H7 (cell line): ENCODE measurements around the gene USP17L22. TPM values are rescaled to one million over a fixed set of nuclear protein-coding genes. Genes with fewer than 3 reads are reported as not detected.
"Not testable (repeated sequence)": the region's sequence is repeated elsewhere in the genome, so short reads cannot be mapped to it uniquely, and the experiment has no call there.

Experiments
- DNase-seq: peaks from one replicate; pipeline ENCODE4 v3.0.0; 2012
- H3K27me3 ChIP-seq: 2 replicates; pipeline ENCODE4 v1.6.0; 2011; ENCODE audit warnings: mild to moderate bottlenecking, low read length; ENCODE audit not compliant: control insufficient read depth, insufficient read depth
- H3K36me3 ChIP-seq: replicated peaks from 2 replicates; pipeline ENCODE4 v1.5.1; 2011; ENCODE audit warnings: low read length; ENCODE audit not compliant: control insufficient read depth, insufficient read depth
- H3K4me3 ChIP-seq: 2 replicates; pipeline ENCODE4 v1.5.1; 2011; ENCODE audit warnings: low read depth, mild to moderate bottlenecking, control low read depth, low read length, moderate library complexity; ENCODE audit not compliant: insufficient read depth
- total RNA-seq: library from RNA; depleted of rRNA; stranded (reverse); fragments of >200 nt; shearing (Covaris generic); gene quantifications from 2 replicates; pipeline ENCODE4 v1.2.3, GENCODE V29; 2014; rRNA removed

Gene USP17L22, protein sequence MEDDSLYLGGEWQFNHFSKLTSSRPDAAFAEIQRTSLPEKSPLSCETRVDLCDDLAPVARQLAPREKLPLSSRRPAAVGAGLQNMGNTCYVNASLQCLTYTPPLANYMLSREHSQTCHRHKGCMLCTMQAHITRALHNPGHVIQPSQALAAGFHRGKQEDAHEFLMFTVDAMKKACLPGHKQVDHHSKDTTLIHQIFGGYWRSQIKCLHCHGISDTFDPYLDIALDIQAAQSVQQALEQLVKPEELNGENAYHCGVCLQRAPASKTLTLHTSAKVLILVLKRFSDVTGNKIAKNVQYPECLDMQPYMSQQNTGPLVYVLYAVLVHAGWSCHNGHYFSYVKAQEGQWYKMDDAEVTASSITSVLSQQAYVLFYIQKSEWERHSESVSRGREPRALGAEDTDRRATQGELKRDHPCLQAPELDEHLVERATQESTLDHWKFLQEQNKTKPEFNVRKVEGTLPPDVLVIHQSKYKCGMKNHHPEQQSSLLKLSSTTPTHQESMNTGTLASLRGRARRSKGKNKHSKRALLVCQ
- total RNA-seq: not detected in 2 replicates

DNA sequence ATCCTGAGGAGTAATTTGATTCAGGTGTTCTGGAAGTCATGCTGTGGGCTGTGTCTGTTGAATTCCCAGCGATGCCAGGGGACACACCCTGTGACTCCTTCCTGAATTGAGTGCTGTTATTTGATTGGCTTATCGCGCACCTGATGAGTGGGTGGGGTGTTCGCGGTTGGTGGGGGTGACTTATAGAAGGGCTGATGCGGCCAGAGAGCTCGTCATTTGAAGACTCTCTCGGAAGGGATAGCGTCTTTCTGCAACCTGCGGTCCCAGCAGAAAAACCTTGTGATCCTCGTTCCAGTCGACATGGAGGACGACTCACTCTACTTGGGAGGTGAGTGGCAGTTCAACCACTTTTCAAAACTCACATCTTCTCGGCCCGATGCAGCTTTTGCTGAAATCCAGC, at the start of gene USP17L22:
Gene USP17L22 (plus strand): TSS at position 301 of the 400 bp plus-strand sequence. CDS start 0 bp downstream, at position 301.
- not testable (repeated sequence) for H3K36me3 ChIP-seq, H3K27me3 ChIP-seq, DNase-seq, H3K4me3 ChIP-seq

DNA sequence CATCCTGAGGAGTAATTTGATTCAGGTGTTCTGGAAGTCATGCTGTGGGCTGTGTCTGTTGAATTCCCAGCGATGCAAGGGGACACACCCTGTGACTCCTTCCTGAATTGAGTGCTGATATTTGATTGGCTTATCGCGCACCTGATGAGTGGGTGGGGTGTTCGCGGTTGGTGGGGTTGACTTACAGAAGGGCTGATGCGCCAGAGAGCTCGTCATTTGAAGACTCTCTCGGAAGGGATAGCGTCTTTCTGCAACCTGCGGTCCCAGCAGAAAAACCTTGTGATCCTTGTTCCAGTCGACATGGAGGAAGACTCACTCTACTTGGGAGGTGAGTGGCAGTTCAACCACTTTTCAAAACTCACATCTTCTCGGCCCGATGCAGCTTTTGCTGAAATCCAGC, 47.6 kb upstream of the USP17L22 start, which contains the start of gene USP17L12:
Gene USP17L12 (plus strand): TSS at position 301 of the 400 bp plus-strand sequence. CDS start 0 bp downstream, at position 301.
- not testable (repeated sequence) for DNase-seq, H3K36me3 ChIP-seq, H3K27me3 ChIP-seq, H3K4me3 ChIP-seq

DNA sequence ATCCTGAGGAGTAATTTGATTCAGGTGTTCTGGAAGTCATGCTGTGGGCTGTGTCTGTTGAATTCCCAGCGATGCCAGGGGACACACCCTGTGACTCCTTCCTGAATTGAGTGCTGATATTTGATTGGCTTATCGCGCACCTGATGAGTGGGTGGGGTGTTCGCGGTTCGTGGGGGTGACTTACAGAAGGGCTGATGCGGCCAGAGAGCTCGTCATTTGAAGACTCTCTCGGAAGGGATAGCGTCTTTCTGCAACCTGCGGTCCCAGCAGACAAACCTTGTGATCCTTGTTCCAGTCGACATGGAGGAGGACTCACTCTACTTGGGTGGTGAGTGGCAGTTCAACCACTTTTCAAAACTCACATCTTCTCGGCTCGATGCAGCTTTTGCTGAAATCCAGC, 42.8 kb upstream of the USP17L22 start, which contains the start of gene USP17L13:
Gene USP17L13 (plus strand): TSS at position 301 of the 400 bp plus-strand sequence. CDS start 0 bp downstream, at position 301.
- H3K27me3 ChIP-seq, DNase-seq, H3K4me3 ChIP-seq, H3K36me3 ChIP-seq: not testable (repeated sequence)

GRCh38 chr4:9230249-9230648, 37.2 kb upstream of the USP17L22 start:
- not testable (repeated sequence) for H3K27me3 ChIP-seq, H3K36me3 ChIP-seq, DNase-seq, H3K4me3 ChIP-seq

GRCh38 chr4:9234085-9234484, 33.3 kb upstream of the USP17L22 start, which contains the start of gene USP17L15:
USP17L15 (plus strand) TSS chr4:9234385; CDS start chr4:9234385, 0 bp downstream.
- not testable (repeated sequence) for DNase-seq, H3K27me3 ChIP-seq, H3K4me3 ChIP-seq, H3K36me3 ChIP-seq

DNA sequence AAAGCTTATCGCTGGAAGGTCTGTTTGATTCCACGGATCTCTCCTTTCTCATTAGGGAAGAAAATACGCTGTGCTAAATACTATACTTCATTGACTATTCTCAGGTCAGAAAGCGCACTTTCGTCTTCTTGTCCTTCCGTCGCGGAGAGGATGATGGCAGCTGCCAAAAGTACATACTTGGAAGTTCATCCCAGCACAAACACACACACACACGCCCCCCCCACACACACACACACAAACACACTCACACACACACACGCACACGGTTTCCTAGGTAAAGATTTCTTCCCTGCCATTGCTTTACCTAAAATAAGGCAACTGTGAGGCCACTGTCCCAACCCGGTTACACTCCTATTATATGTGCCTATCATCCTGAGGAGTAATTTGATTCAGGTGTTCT, 29.0 kb upstream of the USP17L22 start:
- DNase-seq, H3K36me3 ChIP-seq, H3K4me3 ChIP-seq, H3K27me3 ChIP-seq: not testable (repeated sequence)

- not testable (repeated sequence) for H3K36me3 ChIP-seq, H3K27me3 ChIP-seq, H3K4me3 ChIP-seq, DNase-seq
Observed at GRCh38 chr4:9243579-9243978, 23.8 kb upstream of the USP17L22 start, which contains the start of gene USP17L17. USP17L17 (plus strand) TSS chr4:9243879; CDS start chr4:9243879, 0 bp downstream.

GRCh38 chr4:9247953-9248680, 19.3 kb upstream of the USP17L22 start, which contains the start of gene USP17L18:
USP17L18 (plus strand) TSS chr4:9248630; CDS start chr4:9248630, 0 bp downstream.
- DNase-seq, H3K36me3 ChIP-seq, H3K4me3 ChIP-seq, H3K27me3 ChIP-seq: not testable (repeated sequence)

DNA sequence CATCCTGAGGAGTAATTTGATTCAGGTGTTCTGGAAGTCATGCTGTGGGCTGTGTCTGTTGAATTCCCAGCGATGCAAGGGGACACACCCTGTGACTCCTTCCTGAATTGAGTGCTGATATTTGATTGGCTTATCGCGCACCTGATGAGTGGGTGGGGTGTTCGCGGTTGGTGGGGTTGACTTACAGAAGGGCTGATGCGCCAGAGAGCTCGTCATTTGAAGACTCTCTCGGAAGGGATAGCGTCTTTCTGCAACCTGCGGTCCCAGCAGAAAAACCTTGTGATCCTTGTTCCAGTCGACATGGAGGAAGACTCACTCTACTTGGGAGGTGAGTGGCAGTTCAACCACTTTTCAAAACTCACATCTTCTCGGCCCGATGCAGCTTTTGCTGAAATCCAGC, 14.3 kb upstream of the USP17L22 start, which contains the start of gene USP17L19:
Gene USP17L19 (plus strand): TSS at position 301 of the 400 bp plus-strand sequence. CDS start 0 bp downstream, at position 301.
- H3K4me3 ChIP-seq, H3K36me3 ChIP-seq, H3K27me3 ChIP-seq, DNase-seq: not testable (repeated sequence)

- H3K36me3 ChIP-seq, H3K27me3 ChIP-seq, DNase-seq, H3K4me3 ChIP-seq: not testable (repeated sequence)
Observed at GRCh38 chr4:9257824-9258223, 9.6 kb upstream of the USP17L22 start, which contains the start of gene USP17L20. USP17L20 (plus strand) TSS chr4:9258124; CDS start chr4:9258124, 0 bp downstream.

- not testable (repeated sequence) for H3K4me3 ChIP-seq, H3K27me3 ChIP-seq, DNase-seq, H3K36me3 ChIP-seq
Observed at GRCh38 chr4:9262572-9262971, 4.8 kb upstream of the USP17L22 start, which contains the start of gene USP17L21. USP17L21 (plus strand) TSS chr4:9262872; CDS start chr4:9262872, 0 bp downstream.

- not testable (repeated sequence) for DNase-seq, H3K4me3 ChIP-seq, H3K36me3 ChIP-seq, H3K27me3 ChIP-seq
Observed at GRCh38 chr4:9271719-9272118, 4.3 kb downstream of the USP17L22 start.
